ENCODE data around the gene CHD5.
A peak's percentile ranks its signal among the peaks of the same experiment; 100 is the strongest.

CHD5 gene

GRCh38 chr1:6200188-6200809 lies 20.2 kb upstream of the CHD5 start:
- DNase-seq, result no peak

- peak; percentile 95 to 99 for DNase-seq
These were observed 19.4 kb upstream of the CHD5 start, which contains the start of gene RPL22 for GRCh38 chr1:6199298-6200187. Gene RPL22 (minus strand): TSS chr1:6199595. CDS start chr1:6199573, 22 bp downstream.

GRCh38 chr1:6198646-6199297 lies 18.7 kb upstream of the CHD5 start:
- DNase-seq, result no peak

GRCh38 chr1:6197746-6198427 lies 17.8 kb upstream of the CHD5 start:
- no peak for DNase-seq

GRCh38 chr1:6191968-6192367 lies 11.8 kb upstream of the CHD5 start:
- no peak for DNase-seq

- DNase-seq, result no peak
These were observed 8.3 kb upstream of the CHD5 start for GRCh38 chr1:6188466-6188865.

- no peak for DNase-seq
These were observed 5.7 kb upstream of the CHD5 start for GRCh38 chr1:6185635-6186382.

GRCh38 chr1:6185151-6185550 lies 5.0 kb upstream of the CHD5 start:
- DNase-seq, result no peak

- no peak for DNase-seq
These were observed 4.1 kb upstream of the CHD5 start for GRCh38 chr1:6184083-6184783.

- no peak for DNase-seq
These were observed 3.4 kb upstream of the CHD5 start for GRCh38 chr1:6183520-6183989.

GRCh38 chr1:6181347-6181770 lies 1.2 kb upstream of the CHD5 start:
- no peak for DNase-seq

- no peak for DNase-seq
These were observed 688 bp upstream of the CHD5 start for GRCh38 chr1:6180707-6181311.

GRCh38 chr1:6179564-6180175 lies 451 bp downstream of the CHD5 start:
- DNase-seq, result no peak

- no peak for DNase-seq
These were observed 1.2 kb downstream of the CHD5 start for GRCh38 chr1:6178751-6179563.

GRCh38 chr1:6177681-6178380 lies 2.3 kb downstream of the CHD5 start:
- DNase-seq, result no peak

GRCh38 chr1:6176779-6177178 lies 3.3 kb downstream of the CHD5 start:
- no peak for DNase-seq

GRCh38 chr1:6175411-6175828 lies 4.7 kb downstream of the CHD5 start:
- no peak for DNase-seq

- no peak for DNase-seq
These were observed 5.3 kb downstream of the CHD5 start for GRCh38 chr1:6174621-6175410.

Data from hippocampal formation (tissue), 2 donors.